GM12878 (cell line): Measurements from ENCODE around the gene MEIOC. TPM values are rescaled to one million over a fixed set of nuclear protein-coding genes. Genes with fewer than 3 reads are reported as not detected.

Experiments
- DPF2 ChIP-seq: fragments of 450-650 bp; IDR thresholded peaks from 2 replicates; pipeline ENCODE4 v1.6.1; 2017; ENCODE audit warnings: mild to moderate bottlenecking
- EED ChIP-seq: sonication (generic); IDR thresholded peaks from 2 replicates; pipeline ENCODE4 v1.6.1; 2016; ENCODE audit warnings: antibody characterized with exemption, low read depth
- HDAC2 ChIP-seq: fragments of 200-600 bp; sonication (generic); IDR thresholded peaks from 2 replicates; pipeline ENCODE4 v1.6.1; 2017
- HDAC6 ChIP-seq: fragments of 200-600 bp; sonication (generic); IDR thresholded peaks from one replicate; pipeline ENCODE4 v1.8.0; 2017; ENCODE audit warnings: antibody characterized with exemption; ENCODE audit not compliant: unreplicated experiment
- KAT2A ChIP-seq: conservative IDR thresholded peaks from 2 replicates; pipeline ENCODE4 v1.6.1; 2011; ENCODE audit warnings: low read depth, low read length; ENCODE audit not compliant: control insufficient read depth
- LARP7 ChIP-seq: fragments of 450-650 bp; IDR thresholded peaks from 2 replicates; pipeline ENCODE4 v1.6.1; 2017; ENCODE audit warnings: mild to moderate bottlenecking
- MXI1 ChIP-seq: fragments of 150-350 bp; IDR thresholded peaks from 2 replicates; pipeline ENCODE4 v1.6.1; 2011; ENCODE audit warnings: low read depth, mild to moderate bottlenecking, inconsistent platforms, low read length, improper control_type of control experiment
- MYB ChIP-seq: fragments of 150-350 bp; IDR thresholded peaks from 2 replicates; pipeline ENCODE4 v1.6.1; 2014; ENCODE audit warnings: mild to moderate bottlenecking, low read depth, low read length, borderline replicate concordance
- MYC ChIP-seq: IDR thresholded peaks from 2 replicates; pipeline ENCODE4 v1.6.1; 2011; ENCODE audit warnings: mild to moderate bottlenecking, low read length, moderate library complexity, inconsistent platforms; ENCODE audit not compliant: insufficient read depth, insufficient replicate concordance, insufficient read length, severe bottlenecking
- NFIC ChIP-seq: IDR thresholded peaks from 2 replicates; pipeline ENCODE4 v1.6.1; 2012; ENCODE audit warnings: low read depth, mild to moderate bottlenecking, inconsistent platforms, low read length, moderate library complexity
- POU2F2 ChIP-seq: IDR thresholded peaks from 3 replicates; pipeline ENCODE4 v1.6.1; 2011; ENCODE audit warnings: low read depth, mild to moderate bottlenecking, low read length, borderline replicate concordance
- RB1 ChIP-seq: fragments of 450-650 bp; formaldehyde crosslinking; IDR thresholded peaks from 2 replicates; pipeline ENCODE4 v1.6.1; 2017; ENCODE audit warnings: mild to moderate bottlenecking, borderline replicate concordance
- RBBP5 ChIP-seq: fragments of 200-600 bp; sonication (generic); conservative IDR thresholded peaks from 2 replicates; pipeline ENCODE4 v1.6.1; 2016
- RCOR1 ChIP-seq: conservative IDR thresholded peaks from 2 replicates; pipeline ENCODE4 v1.6.1; 2012; ENCODE audit warnings: low read depth, low read length, improper control_type of control experiment
- SREBF1 ChIP-seq: IDR thresholded peaks from 2 replicates; pipeline ENCODE4 v1.6.1; 2012; ENCODE audit warnings: mild to moderate bottlenecking, low read length
- SRF ChIP-seq, 2 experiments: IDR thresholded peaks; 2 replicates each; pipeline ENCODE4 v1.6.1; 2011; ENCODE audit warnings: low read depth in 2 of 2, low read length in 2 of 2, mild to moderate bottlenecking in 1 of 2, moderate library complexity in 1 of 2
- TBL1XR1 ChIP-seq: IDR thresholded peaks from 2 replicates; pipeline ENCODE4 v1.6.1; 2012; ENCODE audit warnings: low read depth, low read length, improper control_type of control experiment
- TCF12 ChIP-seq: IDR thresholded peaks from 2 replicates; pipeline ENCODE4 v1.6.1; 2011; ENCODE audit warnings: low read depth, mild to moderate bottlenecking, low read length
- TCF7 ChIP-seq: IDR thresholded peaks from 2 replicates; pipeline ENCODE4 v1.6.1; 2014; ENCODE audit warnings: antibody characterized with exemption, borderline replicate concordance
- YBX1 ChIP-seq: fragments of 450-650 bp; IDR thresholded peaks from 2 replicates; pipeline ENCODE4 v1.6.1; 2016; ENCODE audit warnings: antibody characterized with exemption
- YY1 ChIP-seq: IDR thresholded peaks from 2 replicates; pipeline ENCODE4 v1.6.1; 2011; ENCODE audit warnings: low read depth, mild to moderate bottlenecking, low read length
- ZBED1 ChIP-seq: IDR thresholded peaks from 2 replicates; pipeline ENCODE4 v1.6.1; 2016; ENCODE audit warnings: borderline replicate concordance
- ZNF274 ChIP-seq: IDR thresholded peaks from one replicate; pipeline ENCODE4 v1.8.0; 2011; ENCODE audit not compliant: insufficient read length, insufficient read depth
- polyA plus RNA-seq, 11 experiments: library from polyadenylated mRNA; depleted of rRNA in 4 of 11; unstranded in 6 of 11; stranded (reverse) in 5 of 11; fragments of >200 nt; fragmentation: Nextera tagmentation in 4 of 11; fragmentation: Illumina TruSeq in 1 of 11; extraction: Ambion mirVana in 4 of 11; extraction: Trizol in 1 of 11; gene quantifications; 1 replicate in 1 of 11; 2 replicates in 10 of 11; pipeline versions ENCODE4 v1.2.1 to v1.2.3, GENCODE V29; 2011 to 2016; ENCODE audit warnings: inconsistent platforms in 2 of 11, missing spikeins in 2 of 11, low read depth in 1 of 11
- total RNA-seq, 4 experiments: library from RNA; depleted of rRNA in 3 of 4; stranded (reverse); fragments of >200 nt in 3 of 4; fragmentation: Illumina TruSeq in 1 of 4; extraction: Trizol in 1 of 4; gene quantifications; 2 replicates each; pipeline versions ENCODE4 v1.2.1 to v1.2.3, GENCODE V29; 2013 to 2021
- TF ChIP-seq, protein P1 (sequence below): fragments of 450-650 bp; IDR thresholded peaks from 2 replicates; pipeline ENCODE4 v1.6.1; 2017; ENCODE audit warnings: mild to moderate bottlenecking
- TF ChIP-seq, protein P2 (sequence below): IDR thresholded peaks from 2 replicates; pipeline ENCODE4 v1.6.1; 2012; ENCODE audit warnings: mild to moderate bottlenecking, low read depth, low read length
- TF ChIP-seq, protein P3 (sequence below): IDR thresholded peaks from 2 replicates; pipeline ENCODE4 v1.6.1; 2011; ENCODE audit warnings: mild to moderate bottlenecking, low read depth, low read length, moderate library complexity; ENCODE audit not compliant: insufficient replicate concordance

Gene MEIOC
- total and polyA plus RNA-seq, 10 of the 15 experiments (the other 5 are each of a cell fraction or from before 2014, with no cell fraction given): 0.01 to 0.48 (median 0.12) TPM; not detected in 4

DNA sequence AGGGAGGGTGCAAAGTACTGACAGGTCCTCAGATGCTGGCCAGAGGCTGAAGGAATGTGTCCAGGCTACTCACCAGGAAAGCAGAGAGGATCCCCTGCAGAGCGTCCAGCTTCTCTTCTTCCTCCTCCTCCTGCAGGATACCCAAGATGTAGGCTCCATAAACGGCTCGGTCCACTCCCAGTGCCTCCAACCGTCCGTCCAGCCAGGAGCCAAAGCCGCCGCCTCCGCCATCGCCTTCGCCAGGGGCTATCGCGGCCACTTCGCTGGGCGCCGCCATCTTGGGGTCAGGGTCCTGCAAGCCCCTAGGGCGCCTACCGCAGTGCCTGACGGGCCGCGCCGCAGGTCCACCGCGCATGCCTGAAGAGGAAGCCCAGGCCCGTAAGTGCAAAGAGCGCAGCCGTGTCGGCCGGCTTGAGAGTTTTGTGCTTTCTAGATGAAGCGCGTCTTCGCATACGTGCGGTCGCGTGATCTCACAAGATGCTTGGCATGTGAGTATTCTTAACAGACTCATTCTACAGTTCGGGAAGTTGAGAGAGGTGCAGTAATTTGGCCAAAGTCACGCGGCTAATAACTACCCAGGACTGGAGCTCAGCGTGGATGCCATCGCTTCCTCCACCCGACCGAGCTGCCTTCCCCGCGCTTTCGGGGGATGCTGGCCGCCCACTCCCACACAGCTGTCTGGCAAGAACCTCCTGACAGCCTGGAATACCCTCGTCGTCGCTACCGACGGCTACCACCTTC lies 33.4 kb downstream of the MEIOC start, which contains the start of gene CCDC43 (continued):
- TF ChIP-seq LARP7 (no peak), YY1 (peak; percentile 100), SRF (IDR thresholded peaks at IDR 0.05; ENCODE audit: low read depth in 2 of 2, low read length in 2 of 2) (no peak), HDAC2 (no peak), MYB (no peak), KAT2A (no peak), RBBP5 (no peak), EED (no peak), HDAC6 (no peak), MXI1 (peak; percentile 67), YBX1 (no peak), ZBED1 (no peak), TCF12 (no peak), DPF2 (0 out of 2 replicates have a peak, but pooled peaks have one; percentile 7), TBL1XR1 (peak; percentile 43; the same call in 1 of the 2 replicates), RB1 (0 out of 2 replicates have a peak, but pooled peaks have one; percentile 40), RCOR1 (0 out of 2 replicates have a peak, but pooled peaks have one; percentile 58), NFIC (no peak), POU2F2 (0 out of 3 replicates have a peak, but pooled peaks have one; percentile 16), TCF7 (no peak), ZNF274 (no peak), SREBF1 (no peak), MYC (no peak)
- TF ChIP-seq, protein P1, sequence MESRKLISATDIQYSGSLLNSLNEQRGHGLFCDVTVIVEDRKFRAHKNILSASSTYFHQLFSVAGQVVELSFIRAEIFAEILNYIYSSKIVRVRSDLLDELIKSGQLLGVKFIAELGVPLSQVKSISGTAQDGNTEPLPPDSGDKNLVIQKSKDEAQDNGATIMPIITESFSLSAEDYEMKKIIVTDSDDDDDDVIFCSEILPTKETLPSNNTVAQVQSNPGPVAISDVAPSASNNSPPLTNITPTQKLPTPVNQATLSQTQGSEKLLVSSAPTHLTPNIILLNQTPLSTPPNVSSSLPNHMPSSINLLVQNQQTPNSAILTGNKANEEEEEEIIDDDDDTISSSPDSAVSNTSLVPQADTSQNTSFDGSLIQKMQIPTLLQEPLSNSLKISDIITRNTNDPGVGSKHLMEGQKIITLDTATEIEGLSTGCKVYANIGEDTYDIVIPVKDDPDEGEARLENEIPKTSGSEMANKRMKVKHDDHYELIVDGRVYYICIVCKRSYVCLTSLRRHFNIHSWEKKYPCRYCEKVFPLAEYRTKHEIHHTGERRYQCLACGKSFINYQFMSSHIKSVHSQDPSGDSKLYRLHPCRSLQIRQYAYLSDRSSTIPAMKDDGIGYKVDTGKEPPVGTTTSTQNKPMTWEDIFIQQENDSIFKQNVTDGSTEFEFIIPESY: no peak
- TF ChIP-seq, protein P2, sequence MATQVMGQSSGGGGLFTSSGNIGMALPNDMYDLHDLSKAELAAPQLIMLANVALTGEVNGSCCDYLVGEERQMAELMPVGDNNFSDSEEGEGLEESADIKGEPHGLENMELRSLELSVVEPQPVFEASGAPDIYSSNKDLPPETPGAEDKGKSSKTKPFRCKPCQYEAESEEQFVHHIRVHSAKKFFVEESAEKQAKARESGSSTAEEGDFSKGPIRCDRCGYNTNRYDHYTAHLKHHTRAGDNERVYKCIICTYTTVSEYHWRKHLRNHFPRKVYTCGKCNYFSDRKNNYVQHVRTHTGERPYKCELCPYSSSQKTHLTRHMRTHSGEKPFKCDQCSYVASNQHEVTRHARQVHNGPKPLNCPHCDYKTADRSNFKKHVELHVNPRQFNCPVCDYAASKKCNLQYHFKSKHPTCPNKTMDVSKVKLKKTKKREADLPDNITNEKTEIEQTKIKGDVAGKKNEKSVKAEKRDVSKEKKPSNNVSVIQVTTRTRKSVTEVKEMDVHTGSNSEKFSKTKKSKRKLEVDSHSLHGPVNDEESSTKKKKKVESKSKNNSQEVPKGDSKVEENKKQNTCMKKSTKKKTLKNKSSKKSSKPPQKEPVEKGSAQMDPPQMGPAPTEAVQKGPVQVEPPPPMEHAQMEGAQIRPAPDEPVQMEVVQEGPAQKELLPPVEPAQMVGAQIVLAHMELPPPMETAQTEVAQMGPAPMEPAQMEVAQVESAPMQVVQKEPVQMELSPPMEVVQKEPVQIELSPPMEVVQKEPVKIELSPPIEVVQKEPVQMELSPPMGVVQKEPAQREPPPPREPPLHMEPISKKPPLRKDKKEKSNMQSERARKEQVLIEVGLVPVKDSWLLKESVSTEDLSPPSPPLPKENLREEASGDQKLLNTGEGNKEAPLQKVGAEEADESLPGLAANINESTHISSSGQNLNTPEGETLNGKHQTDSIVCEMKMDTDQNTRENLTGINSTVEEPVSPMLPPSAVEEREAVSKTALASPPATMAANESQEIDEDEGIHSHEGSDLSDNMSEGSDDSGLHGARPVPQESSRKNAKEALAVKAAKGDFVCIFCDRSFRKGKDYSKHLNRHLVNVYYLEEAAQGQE: no peak
- TF ChIP-seq, protein P3, sequence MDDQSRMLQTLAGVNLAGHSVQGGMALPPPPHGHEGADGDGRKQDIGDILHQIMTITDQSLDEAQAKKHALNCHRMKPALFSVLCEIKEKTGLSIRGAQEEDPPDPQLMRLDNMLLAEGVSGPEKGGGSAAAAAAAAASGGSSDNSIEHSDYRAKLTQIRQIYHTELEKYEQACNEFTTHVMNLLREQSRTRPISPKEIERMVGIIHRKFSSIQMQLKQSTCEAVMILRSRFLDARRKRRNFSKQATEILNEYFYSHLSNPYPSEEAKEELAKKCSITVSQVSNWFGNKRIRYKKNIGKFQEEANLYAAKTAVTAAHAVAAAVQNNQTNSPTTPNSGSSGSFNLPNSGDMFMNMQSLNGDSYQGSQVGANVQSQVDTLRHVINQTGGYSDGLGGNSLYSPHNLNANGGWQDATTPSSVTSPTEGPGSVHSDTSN: no peak
